Hematopoietic multipotent progenitor cell treated with erythropoietin and hydrocortisone succinate and interleukin-3 and kit ligand, for 17 days (in vitro differentiated cells): ENCODE results near the gene TMSB4X.

ENCODE experiments used
- DNase-seq: peaks from one replicate; pipeline ENCODE4 v3.0.0-alpha.2; 2015; ENCODE audit warnings: low spot score

The TMSB4X gene

GRCh38 chrX:13024986-13025385, 50.1 kb downstream of the TMSB4X start:
- no peak for DNase-seq
